HCT116 (cell line): ENCODE data around the gene RTF2. TPM values are rescaled to one million over a fixed set of nuclear protein-coding genes. Genes with fewer than 3 reads are reported as not detected.

Source experiments
- ATAC-seq: fragments of 200-7000 bp; cut with Tn5 transposase; 2 replicates; pipeline ENCODE4 v1.9.1; 2020; ENCODE audit warnings: mild to moderate bottlenecking, moderate library complexity
- BruUV-seq: library from RNA; stranded (reverse); fragments of 400-500 nt; replicated peaks from 2 replicates; lab custom pipeline; 2021; lab: Mats Ljungman, UMichigan
- CTCF ChIA-PET: fragments of 300-600 bp; sonication (Branson Sonifier 250); formaldehyde crosslinking; loops from one replicate; lab custom pipeline; 2021; ENCODE audit warnings: antibody characterized with exemption; lab: Charles Lee
- POLR2A ChIA-PET: fragments of 300-600, 350-600 bp; sonication (Branson Sonifier 250); formaldehyde crosslinking; loops from one replicate; lab custom pipeline; 2021; ENCODE audit warnings: antibody characterized with exemption; lab: Charles Lee
- RAD21 ChIA-PET, 2 experiments: fragments of 300-600 bp; sonication (Branson Sonifier 250); formaldehyde crosslinking; loops; one replicate each; lab custom pipeline; 2023; ENCODE audit warnings: low total read pairs in 2 of 2; ENCODE audit not compliant: uncharacterized antibody in 2 of 2, unreplicated experiment in 2 of 2, low non-redundant PET in 1 of 2; lab: Charles Lee
- DNase-seq: peaks from one replicate; pipeline ENCODE4 v3.0.0-alpha.2; 2010; ENCODE audit warnings: low read depth, low spot score
- H2AFZ ChIP-seq: fragments of 200-600 bp; shearing (Covaris generic), sonication (generic); 2 replicates; pipeline ENCODE4 v1.6.1; 2017; ENCODE audit warnings: low read depth, mixed run types, mixed read lengths, antibody characterized with exemption, low read length; ENCODE audit not compliant: poor library complexity, severe bottlenecking
- H3K27ac ChIP-seq: 2 replicates; pipeline ENCODE4 v1.5.1; 2012; ENCODE audit warnings: low read depth, low read length
- H3K27me3 ChIP-seq: fragments of 200-600 bp; sonication (generic); 2 replicates; pipeline ENCODE4 v1.6.1; 2016; ENCODE audit warnings: mixed run types, low read length, mixed read lengths; ENCODE audit not compliant: insufficient read depth
- H3K36me3 ChIP-seq, 2 experiments: fragments of 200-500 bp in 1 of 2; fragments of 200-600 bp in 1 of 2; sonication (Bioruptor generic) in 1 of 2; sonication (generic) in 1 of 2; 2 replicates each; pipeline versions ENCODE4 v1.5.1 to v1.6.1; 2014 to 2016; ENCODE audit warnings: low read length in 2 of 2, inconsistent platforms in 1 of 2, mixed read lengths in 1 of 2, mixed run types in 1 of 2; ENCODE audit not compliant: insufficient read depth in 2 of 2, control insufficient read depth in 1 of 2
- H3K4me1 ChIP-seq, 2 experiments: fragments of 200-600 bp in 1 of 2; sonication (generic) in 1 of 2; 2 replicates each; pipeline versions ENCODE4 v1.5.1 to v1.6.1; 2012 to 2017; ENCODE audit warnings: low read length in 2 of 2, inconsistent platforms in 1 of 2, mild to moderate bottlenecking in 1 of 2, mixed read lengths in 1 of 2, mixed run types in 1 of 2, moderate library complexity in 1 of 2; ENCODE audit not compliant: insufficient read depth in 2 of 2, control insufficient read depth in 1 of 2
- H3K4me2 ChIP-seq: fragments of 200-600 bp; sonication (generic); 2 replicates; pipeline ENCODE4 v1.6.1; 2017; ENCODE audit warnings: mixed run types, low read length, mixed read lengths
- H3K4me3 ChIP-seq, 2 experiments: fragments of 200-600 bp in 1 of 2; sonication (generic) in 1 of 2; replicated peaks in 1 of 2; 2 replicates each; pipeline ENCODE4 v1.5.1; 2011 to 2016; ENCODE audit warnings: low read length in 2 of 2, control low read depth in 1 of 2, low read depth in 1 of 2, mild to moderate bottlenecking in 1 of 2, mixed read lengths in 1 of 2, mixed run types in 1 of 2
- H3K79me2 ChIP-seq: fragments of 200-600 bp; sonication (generic); 2 replicates; pipeline ENCODE4 v1.6.1; 2017; ENCODE audit warnings: mild to moderate bottlenecking, mixed run types, low read length, moderate library complexity, mixed read lengths; ENCODE audit not compliant: insufficient read depth
- H3K9ac ChIP-seq: fragments of 200-600 bp; sonication (generic); 2 replicates; pipeline ENCODE4 v1.6.1; 2016; ENCODE audit warnings: low read length, mixed read lengths
- H3K9me2 ChIP-seq: fragments of 200-600 bp; sonication (generic), shearing (Covaris generic); 2 replicates; pipeline ENCODE4 v1.6.1; 2017; ENCODE audit warnings: mixed run types, mild to moderate bottlenecking, moderate library complexity; ENCODE audit not compliant: insufficient read depth
- H3K9me3 ChIP-seq, 2 experiments: fragments of 200-500 bp in 1 of 2; fragments of 200-600 bp in 1 of 2; sonication (Bioruptor generic) in 1 of 2; sonication (generic) in 1 of 2; 2 replicates each; pipeline ENCODE4 v1.6.1; 2014 to 2017; ENCODE audit warnings: low read length in 2 of 2, mixed read lengths in 2 of 2, inconsistent platforms in 1 of 2, low read depth in 1 of 2, mild to moderate bottlenecking in 1 of 2, mixed run types in 1 of 2, moderate library complexity in 1 of 2; ENCODE audit not compliant: control insufficient read depth in 1 of 2, insufficient read depth in 1 of 2
- H4K20me1 ChIP-seq: fragments of 200-600 bp; sonication (generic), shearing (Covaris generic); 2 replicates; pipeline ENCODE4 v1.6.1; 2017; ENCODE audit warnings: mixed run types, mild to moderate bottlenecking, moderate library complexity; ENCODE audit not compliant: insufficient read depth
- ATF3 ChIP-seq: IDR thresholded peaks from 2 replicates; pipeline ENCODE4 v1.6.1; 2012
- CBX3 ChIP-seq: IDR thresholded peaks from 2 replicates; pipeline ENCODE4 v1.6.1; 2012; ENCODE audit warnings: low read depth
- CEBPB ChIP-seq: IDR thresholded peaks from 2 replicates; pipeline ENCODE4 v1.6.1; 2012; ENCODE audit warnings: low read depth
- CTCF ChIP-seq, 3 experiments: fragments of 200-600 bp in 1 of 3; sonication (generic) in 1 of 3; IDR thresholded peaks in 2 of 3; conservative IDR thresholded peaks in 1 of 3; 2 replicates each; pipeline ENCODE4 v1.5.1; 2012 to 2017; ENCODE audit warnings: low read depth in 2 of 3, low read length in 2 of 3, antibody characterized with exemption in 1 of 3, borderline replicate concordance in 1 of 3, control low read depth in 1 of 3, mild to moderate bottlenecking in 1 of 3, mixed read lengths in 1 of 3, mixed run types in 1 of 3, moderate library complexity in 1 of 3; ENCODE audit not compliant: insufficient read depth in 1 of 3
- ELF1 ChIP-seq: IDR thresholded peaks from 2 replicates; pipeline ENCODE4 v1.6.1; 2012; ENCODE audit warnings: low read depth, borderline replicate concordance
- EZH2 ChIP-seq: fragments of 200-600 bp; sonication (generic); IDR thresholded peaks from 2 replicates; pipeline ENCODE4 v1.6.1; 2017; ENCODE audit warnings: antibody characterized with exemption, mixed run types
- EZH2phosphoT487 ChIP-seq: fragments of 200-600 bp; IDR thresholded peaks from 2 replicates; pipeline ENCODE4 v1.6.1; 2018; ENCODE audit warnings: antibody characterized with exemption, borderline replicate concordance
- FOSL1 ChIP-seq: IDR thresholded peaks from 2 replicates; pipeline ENCODE4 v1.6.1; 2012; ENCODE audit warnings: low read depth
- JUND ChIP-seq: IDR thresholded peaks from 2 replicates; pipeline ENCODE4 v1.6.1; 2012
- POLR2AphosphoS5 ChIP-seq: IDR thresholded peaks from 2 replicates; pipeline ENCODE4 v1.6.1; 2011; ENCODE audit warnings: mild to moderate bottlenecking, low read depth, low read length, moderate library complexity
- RAD21 ChIP-seq: IDR thresholded peaks from 2 replicates; pipeline ENCODE4 v1.6.1; 2012; ENCODE audit warnings: low read depth, mild to moderate bottlenecking
- REST ChIP-seq: IDR thresholded peaks from 2 replicates; pipeline ENCODE4 v1.6.1; 2012; ENCODE audit warnings: low read depth
- SIN3A ChIP-seq: IDR thresholded peaks from 2 replicates; pipeline ENCODE4 v1.6.1; 2012; ENCODE audit warnings: low read depth
- SP1 ChIP-seq: IDR thresholded peaks from 2 replicates; pipeline ENCODE4 v1.6.1; 2012; ENCODE audit warnings: low read depth
- SRF ChIP-seq: IDR thresholded peaks from 2 replicates; pipeline ENCODE4 v1.6.1; 2012; ENCODE audit warnings: low read depth
- TCF7L2 ChIP-seq: IDR thresholded peaks from 2 replicates; pipeline ENCODE4 v1.7.0; 2011; ENCODE audit warnings: borderline replicate concordance, inconsistent platforms; ENCODE audit not compliant: insufficient read depth, insufficient read length; ENCODE audit errors: extremely low read depth
- ZBTB33 ChIP-seq: IDR thresholded peaks from 2 replicates; pipeline ENCODE4 v1.6.1; 2011; ENCODE audit warnings: mild to moderate bottlenecking, low read length, moderate library complexity; ENCODE audit not compliant: insufficient replicate concordance; ENCODE audit errors: extremely low read depth
- ZFX ChIP-seq: fragments of 450-650 bp; IDR thresholded peaks from 2 replicates; pipeline ENCODE4 v1.6.1; 2017
- ZNF274 ChIP-seq: fragments of 200-500 bp; sonication (Bioruptor generic); IDR thresholded peaks from 2 replicates; pipeline ENCODE4 v1.6.1; 2014; ENCODE audit warnings: mild to moderate bottlenecking, low read depth, low read length, inconsistent platforms
- intact Hi-C: fragments of 100-400 bp; cut with micrococcal nuclease; formaldehyde crosslinking; loops from 2 replicates; pipeline ENCODE4 v1.10.0; 2022
- total RNA-seq: library from RNA; stranded (reverse); gene quantifications from one replicate; pipeline ENCODE4 v1.2.1, GENCODE V29; 2021; ENCODE audit not compliant: unreplicated experiment

Gene RTF2
- total RNA-seq, 1 experiment from 2014 or later: 73.8 TPM

GRCh38 chr20:56542489-56543030 lies 74.1 kb downstream of the RTF2 start:
- H3K9me2 ChIP-seq: no peaks in the 10 kb centered on the region
- no peaks in the 10 kb centered on the region for H4K20me1 ChIP-seq
- no peak for DNase-seq
- H3K9ac ChIP-seq: no peak overlapping the region
- no peaks in the 10 kb centered on the region for H3K79me2 ChIP-seq
- H3K27ac ChIP-seq: no peak overlapping the region
- ChIA-PET RAD21 (no interaction called here), POLR2A (no interaction called here), CTCF (no interaction called here)
- no peak overlapping the region for H3K4me2 ChIP-seq
- no peak for ATAC-seq
- H3K36me3 ChIP-seq: no peaks in the 10 kb centered on the region
- H3K9me3 ChIP-seq: no peaks in the 10 kb centered on the region
- H3K27me3 ChIP-seq: no peaks in the 10 kb centered on the region
- no peak overlapping the region for H2AFZ ChIP-seq
- H3K4me3 ChIP-seq: no peak overlapping the region
- no peaks in the 10 kb centered on the region for H3K4me1 ChIP-seq
- BruUV-seq: no TSS peak
- no peak for TF ChIP-seq CTCF (IDR thresholded peaks at IDR 0.05 in 2 of 3, conservative IDR thresholded peaks at IDR 0.05 in 1 of 3; ENCODE audit: borderline replicate concordance in 1 of 3, insufficient read depth in 1 of 3, low read depth in 2 of 3, low read length in 2 of 3)
- TF ChIP-seq ZNF274: no peak
- TF ChIP-seq REST: no peak
- TF ChIP-seq CBX3: no peak
- TF ChIP-seq POLR2AphosphoS5: no peak
- TF ChIP-seq EZH2: no peak
- no peak for TF ChIP-seq JUND
- TF ChIP-seq SP1: no peak
- TF ChIP-seq SIN3A: no peak
- TF ChIP-seq TCF7L2: no peak
- no peak for TF ChIP-seq ATF3
- TF ChIP-seq EZH2phosphoT487: no peak
- TF ChIP-seq ELF1: no peak
- no peak for TF ChIP-seq SRF
- TF ChIP-seq ZBTB33: no peak
- no peak for TF ChIP-seq CEBPB
- no peak for TF ChIP-seq FOSL1
- TF ChIP-seq ZFX: no peak
- TF ChIP-seq RAD21: no peak
- intact Hi-C loops: no loop called here
